OCI-LY1 (cell line): ENCODE measurements around the gene SCLT1.

Experiments used
- H2AFZ ChIP-seq: fragments of 200-600 bp; sonication (generic), shearing (Covaris generic); 2 replicates; pipeline ENCODE4 v1.6.0; 2014; ENCODE audit warnings: antibody characterized with exemption, mild to moderate bottlenecking, low read length
- H3F3A ChIP-seq: fragments of 200-600 bp; sonication (generic), shearing (Covaris generic); 2 replicates; pipeline ENCODE4 v1.6.0; 2014; ENCODE audit warnings: mild to moderate bottlenecking, antibody characterized with exemption, low read length, moderate library complexity; ENCODE audit not compliant: insufficient read depth
- H3K27ac ChIP-seq: fragments of 200-600 bp; sonication (generic); 2 replicates; pipeline ENCODE4 v1.5.1; 2014; ENCODE audit warnings: low read length, mixed run types, mild to moderate bottlenecking, low read depth; ENCODE audit not compliant: poor library complexity, severe bottlenecking
- H3K27me3 ChIP-seq: fragments of 200-600 bp; sonication (generic); 2 replicates; pipeline ENCODE4 v1.6.0; 2014; ENCODE audit warnings: antibody characterized with exemption, mild to moderate bottlenecking, low read length, moderate library complexity; ENCODE audit not compliant: insufficient read depth
- H3K36me3 ChIP-seq: fragments of 200-600 bp; sonication (generic); 2 replicates; pipeline ENCODE4 v1.6.1; 2014; ENCODE audit warnings: mild to moderate bottlenecking, antibody characterized with exemption, low read length, moderate library complexity, mixed read lengths; ENCODE audit not compliant: insufficient read depth
- H3K4me1 ChIP-seq: fragments of 200-600 bp; sonication (generic); 2 replicates; pipeline ENCODE4 v1.5.1; 2014; ENCODE audit warnings: mild to moderate bottlenecking, low read length, moderate library complexity; ENCODE audit not compliant: insufficient read depth, severe bottlenecking
- H3K4me2 ChIP-seq: fragments of 200-600 bp; sonication (generic), shearing (Covaris generic); 2 replicates; pipeline ENCODE4 v1.6.1; 2014; ENCODE audit warnings: low read length
- H3K4me3 ChIP-seq: fragments of 200-600 bp; sonication (generic); 2 replicates; pipeline ENCODE4 v1.5.1; 2014; ENCODE audit warnings: low read length, low read depth, mild to moderate bottlenecking, mixed read lengths; ENCODE audit not compliant: poor library complexity, severe bottlenecking
- H3K79me2 ChIP-seq: fragments of 200-600 bp; shearing (Covaris generic); 2 replicates; pipeline ENCODE4 v1.6.1; 2016; ENCODE audit warnings: mixed run types, low read length, mixed read lengths; ENCODE audit not compliant: insufficient read depth
- H3K9ac ChIP-seq: fragments of 200-600 bp; sonication (generic), shearing (Covaris generic); 2 replicates; pipeline ENCODE4 v1.6.1; 2014; ENCODE audit warnings: mild to moderate bottlenecking, low read length, mixed read lengths
- H3K9me2 ChIP-seq: fragments of 200-600 bp; sonication (generic), shearing (Covaris generic); 2 replicates; pipeline ENCODE4 v1.6.1; 2014; ENCODE audit warnings: low read depth, mild to moderate bottlenecking, low read length, mixed read lengths
- H3K9me3 ChIP-seq: fragments of 200-600 bp; shearing (Covaris generic); 2 replicates; pipeline ENCODE4 v1.6.1; 2014; ENCODE audit warnings: low read length, mixed read lengths
- H4K20me1 ChIP-seq: fragments of 200-600 bp; sonication (generic), shearing (Covaris generic); 2 replicates; pipeline ENCODE4 v1.6.0; 2016; ENCODE audit warnings: mild to moderate bottlenecking, low read length; ENCODE audit not compliant: insufficient read depth
- EZH2 ChIP-seq: fragments of 200-600 bp; sonication (generic), shearing (Covaris generic); IDR thresholded peaks from 2 replicates; pipeline ENCODE4 v1.8.0; 2017; ENCODE audit warnings: borderline replicate concordance, mixed run types, mild to moderate bottlenecking, antibody characterized with exemption, low read length, moderate library complexity, mixed read lengths
- TF ChIP-seq, protein P1 (sequence below): fragments of 200-600 bp; sonication (generic), shearing (Covaris generic); IDR thresholded peaks from 2 replicates; pipeline ENCODE4 v1.5.1; 2017; ENCODE audit warnings: mild to moderate bottlenecking, antibody characterized with exemption, low read length, moderate library complexity, mixed read lengths

Gene SCLT1

DNA sequence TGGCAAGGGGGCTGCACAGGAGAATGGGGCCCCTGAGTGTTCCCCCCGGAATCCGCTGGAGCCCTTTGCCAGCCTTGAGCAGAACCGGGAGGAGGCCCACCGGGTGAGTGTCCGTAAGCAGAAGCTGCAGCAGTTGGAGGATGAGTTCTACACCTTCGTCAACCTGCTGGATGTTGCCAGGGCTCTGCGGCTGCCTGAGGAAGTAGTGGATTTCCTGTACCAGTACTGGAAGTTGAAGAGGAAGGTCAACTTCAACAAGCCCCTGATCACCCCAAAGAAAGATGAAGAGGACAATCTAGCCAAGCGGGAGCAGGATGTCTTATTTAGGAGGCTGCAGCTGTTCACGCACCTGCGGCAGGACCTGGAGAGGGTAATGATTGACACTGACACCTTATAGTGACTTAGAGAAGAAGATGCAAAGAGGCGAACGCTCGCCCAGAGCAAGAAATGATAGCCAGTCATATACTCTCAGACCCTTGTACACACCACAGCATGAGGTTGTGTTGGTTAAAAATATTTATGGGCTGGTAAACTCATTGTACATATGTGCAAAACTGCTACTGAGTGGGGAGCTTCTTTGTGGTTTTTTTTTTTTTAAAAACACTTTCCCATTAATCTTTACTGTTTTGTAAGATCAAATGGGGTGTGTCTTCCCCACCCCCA lies 231.4 kb downstream of the SCLT1 start:
- Histone ChIP-seq H3K27ac (no peak overlapping the region), H3K9ac (no peak overlapping the region), H3K4me1 (no peaks in the 10 kb centered on the region), H3K9me3 (no peaks in the 10 kb centered on the region), H4K20me1 (no peaks in the 10 kb centered on the region), H3K79me2 (no peaks in the 10 kb centered on the region), H3F3A (no peaks in the 10 kb centered on the region), H3K27me3 (no peaks in the 10 kb centered on the region), H2AFZ (no peak overlapping the region), H3K4me2 (no peak overlapping the region), H3K9me2 (no peaks in the 10 kb centered on the region), H3K4me3 (no peak overlapping the region), H3K36me3 (peaks cover 97% of the 10 kb centered on the region)
- TF ChIP-seq, protein P1, sequence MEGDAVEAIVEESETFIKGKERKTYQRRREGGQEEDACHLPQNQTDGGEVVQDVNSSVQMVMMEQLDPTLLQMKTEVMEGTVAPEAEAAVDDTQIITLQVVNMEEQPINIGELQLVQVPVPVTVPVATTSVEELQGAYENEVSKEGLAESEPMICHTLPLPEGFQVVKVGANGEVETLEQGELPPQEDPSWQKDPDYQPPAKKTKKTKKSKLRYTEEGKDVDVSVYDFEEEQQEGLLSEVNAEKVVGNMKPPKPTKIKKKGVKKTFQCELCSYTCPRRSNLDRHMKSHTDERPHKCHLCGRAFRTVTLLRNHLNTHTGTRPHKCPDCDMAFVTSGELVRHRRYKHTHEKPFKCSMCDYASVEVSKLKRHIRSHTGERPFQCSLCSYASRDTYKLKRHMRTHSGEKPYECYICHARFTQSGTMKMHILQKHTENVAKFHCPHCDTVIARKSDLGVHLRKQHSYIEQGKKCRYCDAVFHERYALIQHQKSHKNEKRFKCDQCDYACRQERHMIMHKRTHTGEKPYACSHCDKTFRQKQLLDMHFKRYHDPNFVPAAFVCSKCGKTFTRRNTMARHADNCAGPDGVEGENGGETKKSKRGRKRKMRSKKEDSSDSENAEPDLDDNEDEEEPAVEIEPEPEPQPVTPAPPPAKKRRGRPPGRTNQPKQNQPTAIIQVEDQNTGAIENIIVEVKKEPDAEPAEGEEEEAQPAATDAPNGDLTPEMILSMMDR, result no peak
- TF ChIP-seq EZH2, result no peak

- Histone ChIP-seq H3K27ac (no peak overlapping the region), H3K9me2 (no peaks in the 10 kb centered on the region), H4K20me1 (no peaks in the 10 kb centered on the region), H3K9ac (no peak overlapping the region), H3K36me3 (peaks cover 99% of the 10 kb centered on the region), H3K79me2 (no peaks in the 10 kb centered on the region), H3K9me3 (no peaks in the 10 kb centered on the region), H3K4me2 (no peak overlapping the region), H3K27me3 (no peaks in the 10 kb centered on the region), H3K4me1 (no peaks in the 10 kb centered on the region), H3K4me3 (no peak overlapping the region), H2AFZ (no peak overlapping the region), H3F3A (no peaks in the 10 kb centered on the region)
- TF ChIP-seq, protein P1, result no peak
- TF ChIP-seq EZH2, result no peak
Measured at GRCh38 chr4:128859887-128860677, 233.3 kb downstream of the SCLT1 start.

DNA sequence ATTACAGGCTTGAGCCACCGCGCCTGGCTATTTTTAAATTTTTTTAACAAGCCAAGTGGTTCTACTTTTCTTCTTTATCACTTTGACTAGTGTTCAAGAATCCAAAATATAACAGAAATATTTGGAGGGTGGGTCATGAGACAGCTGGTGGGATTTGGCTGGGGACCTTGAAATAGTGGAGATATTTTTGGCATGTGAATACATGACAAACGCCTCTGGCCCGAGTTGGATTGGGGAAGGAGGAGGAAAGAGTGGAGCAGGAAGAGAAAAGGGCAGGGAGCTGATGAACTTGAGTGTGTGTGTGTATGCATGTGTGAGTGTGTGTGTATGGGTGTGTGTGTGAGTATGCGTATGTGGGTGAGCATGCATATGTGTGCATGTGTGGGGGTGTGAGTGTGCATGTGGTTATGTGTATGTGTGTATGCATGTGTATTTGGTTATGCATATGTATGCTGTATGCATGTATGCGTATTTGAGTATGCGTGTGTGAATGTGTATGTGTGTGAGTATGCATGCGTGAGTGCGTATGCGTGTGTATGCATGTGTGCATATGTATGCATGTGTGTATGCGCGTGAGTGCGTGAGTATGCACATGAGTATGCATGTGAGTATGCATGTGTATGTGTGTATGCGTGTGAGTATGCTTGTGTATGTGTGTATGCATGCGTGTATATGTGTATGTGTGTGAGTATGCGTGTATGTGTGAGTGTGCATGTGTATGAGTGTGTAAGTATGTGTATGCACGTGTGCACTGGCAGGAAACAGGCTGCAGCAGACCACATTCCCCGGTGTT lies 234.3 kb downstream of the SCLT1 start:
- Histone ChIP-seq H3F3A (no peaks in the 10 kb centered on the region), H4K20me1 (no peaks in the 10 kb centered on the region), H3K4me1 (no peaks in the 10 kb centered on the region), H3K79me2 (no peaks in the 10 kb centered on the region), H3K27me3 (no peaks in the 10 kb centered on the region), H3K9ac (no peak overlapping the region), H3K4me2 (no peak overlapping the region), H3K9me2 (no peaks in the 10 kb centered on the region), H2AFZ (no peak overlapping the region), H3K36me3 (peaks cover 99% of the 10 kb centered on the region), H3K27ac (no peak overlapping the region), H3K9me3 (no peaks in the 10 kb centered on the region), H3K4me3 (no peak overlapping the region)
- TF ChIP-seq, protein P1, result no peak
- TF ChIP-seq EZH2, result no peak
